Measurements from ENCODE around the gene IGFBP2. TPM values are rescaled to one million over a fixed set of nuclear protein-coding genes. Genes with fewer than 3 reads are reported as not detected.

Gene IGFBP2
- total RNA-seq, 2 donors from 2014 or later: 37.9 to 54.8 TPM

DNA sequence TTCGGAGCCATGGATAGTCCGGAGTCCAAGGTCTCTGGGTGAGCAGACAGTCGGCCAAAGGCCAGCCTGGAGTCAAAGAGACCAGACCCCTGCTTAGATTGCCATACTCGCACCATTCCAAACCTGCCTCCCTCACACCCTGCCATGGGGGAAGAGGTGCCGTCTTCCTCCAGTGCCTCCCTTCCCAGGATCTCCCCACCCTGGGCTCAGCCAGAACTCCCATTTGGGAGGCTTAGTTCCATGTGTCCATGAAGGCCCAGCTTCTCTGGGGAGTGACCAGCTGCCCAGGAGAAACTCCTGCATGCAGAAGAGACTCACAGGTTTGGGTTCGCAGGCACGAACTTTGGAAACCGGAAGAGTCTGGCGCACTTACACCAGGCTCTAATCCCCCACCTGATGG, 40.4 kb downstream of the IGFBP2 start:
- no peak for DNase-seq (ENCODE audit: low spot score)
- intact Hi-C loops (cut with DNase I): no loop called here

DNA sequence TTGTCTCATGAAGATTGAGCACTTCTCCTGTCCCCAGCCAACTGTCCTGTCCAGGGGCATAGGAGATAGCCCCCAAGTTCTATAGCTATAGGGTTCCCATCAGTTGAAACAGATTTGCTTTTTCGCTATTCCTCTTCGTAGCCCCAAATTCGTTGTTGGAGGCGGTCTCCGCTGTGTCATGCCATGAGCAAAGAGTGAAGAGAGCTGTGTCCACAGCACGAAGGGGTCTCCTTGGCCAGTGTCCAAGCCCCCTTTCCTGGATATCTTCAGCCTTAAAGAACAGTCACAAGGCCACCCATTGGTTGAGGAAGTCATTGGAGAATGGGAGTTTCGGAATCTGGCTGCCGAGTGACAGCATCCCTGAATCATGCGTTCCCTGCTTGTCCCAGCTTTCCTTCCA, 41.2 kb downstream of the IGFBP2 start:
- DNase-seq (ENCODE audit: low spot score): no peak
- intact Hi-C loops (cut with DNase I): no loop called here

DNA sequence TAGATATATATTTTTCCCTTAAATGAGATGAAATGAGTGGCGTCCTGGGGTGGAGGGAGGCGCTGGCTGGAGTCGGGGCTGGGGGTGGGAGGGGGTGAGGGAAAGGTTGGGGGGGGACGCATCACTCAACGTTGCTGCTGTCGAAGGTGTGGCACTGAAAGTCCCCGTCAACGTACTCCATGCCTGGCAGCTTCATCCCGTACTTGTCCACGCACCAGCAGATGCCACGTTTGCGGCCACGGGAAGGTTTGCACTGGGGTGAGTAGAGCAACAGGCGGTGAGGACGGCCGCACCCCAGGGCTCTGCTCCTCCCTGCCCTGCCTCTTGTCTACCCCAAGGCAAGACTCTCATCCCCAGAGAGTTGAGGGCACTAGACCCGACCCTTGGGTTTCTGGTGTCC, 43.4 kb downstream of the IGFBP2 start:
- no peak for DNase-seq (ENCODE audit: low spot score)
- intact Hi-C loops (cut with DNase I): no loop called here

DNA sequence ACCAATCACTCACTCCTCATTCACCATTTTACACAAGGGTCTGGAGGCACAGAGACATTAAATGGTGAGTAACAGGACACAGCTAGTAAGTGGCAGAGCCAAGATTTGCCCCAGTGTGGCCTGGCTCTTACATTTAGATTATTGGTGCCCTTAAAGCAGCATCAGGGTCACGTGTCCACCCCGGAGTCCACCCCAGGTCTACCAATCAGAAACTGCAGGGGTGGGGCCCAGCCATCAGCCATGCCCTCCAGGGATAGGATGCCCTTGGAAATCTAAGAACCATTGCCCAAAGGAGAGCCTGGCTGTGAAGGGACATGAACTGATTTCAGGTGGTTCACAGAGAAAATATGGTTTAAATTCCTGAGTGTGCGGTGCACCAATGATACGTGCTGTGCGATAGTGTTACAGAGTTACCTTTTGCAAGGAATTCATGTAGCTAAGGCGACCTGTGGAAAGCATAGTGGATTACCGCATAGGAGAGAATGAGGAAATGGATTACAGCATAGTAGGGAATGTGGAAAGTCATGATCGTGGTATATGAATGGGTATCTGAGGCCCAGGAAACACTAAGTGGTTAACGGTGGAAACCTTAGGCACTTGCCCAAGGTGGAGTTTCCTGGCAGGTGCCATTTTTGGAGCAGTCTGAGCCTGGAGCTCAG, 44.3 kb downstream of the IGFBP2 start:
- DNase-seq (ENCODE audit: low spot score): peak; percentile 9
- intact Hi-C loops (cut with DNase I): no loop called here

DNA sequence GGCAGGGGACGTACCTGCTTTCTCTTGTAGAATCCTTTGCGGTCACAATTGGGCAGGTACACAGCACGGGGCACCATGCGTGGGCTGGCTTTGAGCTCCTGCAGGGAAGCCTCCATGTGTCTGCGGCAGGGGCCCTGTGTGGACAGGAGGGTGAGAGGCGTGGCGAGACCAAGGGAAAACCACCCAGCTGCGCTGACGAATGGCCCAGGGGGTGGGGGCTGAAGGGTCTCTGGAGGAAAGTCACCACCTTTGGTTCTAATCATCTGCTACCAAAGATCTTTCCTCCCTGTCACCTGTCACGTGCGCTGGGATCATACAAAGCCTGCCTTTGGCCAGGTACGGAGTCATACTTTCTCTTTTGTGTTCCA, 44.9 kb downstream of the IGFBP2 start:
- peak; percentile 79 for DNase-seq (ENCODE audit: low spot score)

DNA sequence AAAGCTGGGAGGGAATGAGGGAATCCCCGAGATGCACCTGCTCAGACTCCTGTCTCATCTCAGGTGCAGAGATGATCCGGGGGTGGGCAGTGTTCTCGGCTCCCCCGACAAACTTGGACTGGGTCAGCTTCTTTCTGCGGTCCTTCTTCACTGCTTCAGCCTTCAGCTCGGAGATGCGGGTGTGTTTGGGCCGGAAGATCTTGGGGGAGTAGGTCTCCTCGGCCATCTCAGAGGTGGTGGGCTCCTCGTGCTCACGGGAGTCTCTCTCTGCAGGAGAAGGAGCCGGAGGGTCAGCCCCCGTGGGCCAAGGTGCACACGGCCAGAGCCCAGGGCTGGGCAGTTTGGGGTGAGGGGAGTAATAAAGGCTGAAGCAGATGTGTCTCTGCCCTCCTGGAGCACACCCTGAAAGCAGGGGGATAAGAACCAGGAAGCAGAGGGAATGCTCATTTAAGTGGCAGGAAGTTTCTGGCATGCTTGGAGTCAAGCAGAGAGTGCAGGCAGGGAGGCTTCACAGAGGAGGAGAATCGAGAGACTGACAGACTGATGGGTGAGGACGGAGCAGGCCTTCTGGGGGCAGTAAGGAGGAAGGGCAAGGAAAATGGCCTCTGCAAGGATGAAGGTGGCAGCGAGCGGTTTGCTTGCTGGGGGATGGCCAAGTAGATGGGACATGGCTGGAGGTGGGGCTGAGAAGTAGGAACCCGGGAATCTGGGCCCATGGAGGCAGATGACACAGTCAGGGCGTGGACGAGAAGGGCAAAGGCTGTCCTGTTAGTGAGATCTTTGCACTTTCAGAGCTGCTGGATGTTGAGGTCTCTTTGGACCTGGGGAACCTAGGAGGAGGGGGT, 45.8 kb downstream of the IGFBP2 start:
- intact Hi-C loops (cut with DNase I): no loop called here
- no peak for DNase-seq (ENCODE audit: low spot score)

More for the DNA sequence above, 44.9 kb downstream of the IGFBP2 start:
- intact Hi-C loops (cut with DNase I): no loop called here

DNA sequence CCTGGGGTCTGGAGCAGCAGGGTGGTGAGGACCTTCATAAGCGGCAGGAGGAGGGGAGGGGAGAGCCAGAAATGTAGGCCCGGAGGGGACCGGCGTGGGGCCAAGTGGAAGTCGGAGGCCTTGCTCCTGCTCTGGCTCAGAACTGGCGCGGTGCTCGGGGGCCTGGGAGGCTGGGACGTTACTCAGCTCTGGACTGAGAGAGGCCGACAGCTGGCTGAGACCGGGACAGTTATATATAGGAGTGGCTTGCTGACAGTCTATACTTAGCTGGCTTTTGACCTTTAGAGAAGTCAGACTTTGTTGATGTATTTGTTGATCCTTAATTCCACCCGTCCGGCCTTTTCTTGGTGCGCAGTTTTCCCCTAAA, 46.4 kb downstream of the IGFBP2 start:
- intact Hi-C loops (cut with DNase I): loop anchor here in 1 of 2 donors (5.0 kb wide), 1 partner anchor 1033 kb away; no protein-coding TSS in a partner anchor
- no peak for DNase-seq (ENCODE audit: low spot score)

DNA sequence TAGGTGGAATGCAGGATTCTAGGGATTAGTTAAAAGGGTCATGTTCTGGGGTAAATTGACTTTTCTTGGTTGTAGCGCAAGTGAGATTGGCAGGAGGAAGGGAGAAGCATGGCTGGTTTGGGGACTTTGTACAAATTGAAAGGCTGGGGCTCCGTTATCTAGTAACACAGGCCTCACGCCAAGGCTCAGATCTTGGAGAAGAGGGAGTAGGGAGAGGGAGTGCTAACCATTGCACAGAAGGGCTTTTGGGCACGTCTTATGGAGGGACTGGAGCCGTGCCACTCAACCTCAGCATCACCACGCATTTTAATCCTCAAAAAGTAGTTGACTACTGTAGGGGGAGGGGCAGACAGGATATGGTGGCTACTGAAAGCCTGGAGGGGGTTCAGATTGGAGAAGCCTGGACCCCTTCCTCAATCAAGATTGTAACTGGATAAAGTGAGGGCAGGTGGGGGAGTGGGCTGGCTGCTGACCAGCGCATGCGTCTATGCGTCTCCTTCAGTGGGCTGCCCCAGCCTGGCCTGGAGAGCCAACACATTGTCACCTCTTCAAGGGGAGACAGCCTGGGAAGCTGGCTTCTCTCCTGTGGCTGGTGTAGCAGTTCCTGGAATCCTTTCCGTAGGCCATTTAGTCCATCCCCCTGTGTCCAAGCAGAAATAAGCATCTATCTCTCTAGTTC, 47.9 kb downstream of the IGFBP2 start:
- DNase-seq (ENCODE audit: low spot score): peak; percentile 47
- intact Hi-C loops (cut with DNase I): loop anchor here in 1 of 2 donors (5.0 kb wide), 1 partner anchor 1031 kb away; no protein-coding TSS in a partner anchor

- intact Hi-C loops (cut with DNase I): loop anchor here in 1 of 2 donors (5.0 kb wide), 1 partner anchor 1031 kb away; no protein-coding TSS in a partner anchor
- DNase-seq (ENCODE audit: low spot score): peak; percentile 28
These were observed 48.5 kb downstream of the IGFBP2 start for GRCh38 chr2:216681683-216682082.

GRCh38 chr2:216683846-216684245, 50.6 kb downstream of the IGFBP2 start:
- intact Hi-C loops (cut with DNase I): loop anchor here in 1 of 2 donors (5.0 kb wide), 1 partner anchor 1028 kb away; no protein-coding TSS in a partner anchor
- peak; percentile 83 for DNase-seq (ENCODE audit: low spot score)

DNA sequence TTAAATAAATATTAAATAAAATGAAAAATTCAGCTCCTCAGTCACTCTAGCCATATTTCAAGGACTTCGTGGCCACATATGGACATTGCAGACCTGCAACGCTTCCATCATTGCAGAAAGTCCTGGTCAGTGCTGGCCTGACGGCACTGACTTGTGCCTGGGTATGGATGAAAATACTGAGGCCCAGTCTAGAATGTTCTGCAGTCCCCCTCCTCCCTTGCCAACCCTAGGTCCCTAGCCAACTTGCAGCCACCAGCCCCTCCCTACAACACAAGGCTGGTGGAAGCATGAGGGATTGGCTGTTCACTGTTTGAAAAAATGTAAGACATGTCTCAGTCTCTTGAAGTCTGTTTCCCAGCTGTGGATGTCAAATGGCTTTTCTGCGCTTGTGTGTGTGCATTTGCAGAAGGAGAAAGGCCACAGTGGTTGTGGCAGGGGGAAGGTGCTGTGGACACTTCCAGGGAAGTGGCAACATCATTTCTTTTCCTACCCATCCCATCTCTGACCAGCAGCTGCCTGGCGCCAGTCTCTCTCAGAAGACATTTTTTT, 52.2 kb downstream of the IGFBP2 start:
- no peak for DNase-seq (ENCODE audit: low spot score)
- intact Hi-C loops (cut with DNase I): no loop called here

GRCh38 chr2:216687111-216687510, 53.9 kb downstream of the IGFBP2 start:
- intact Hi-C loops (cut with DNase I): no loop called here

GRCh38 chr2:216687646-216688045, 54.4 kb downstream of the IGFBP2 start:
- DNase-seq (ENCODE audit: low spot score): peak; percentile 35
- intact Hi-C loops (cut with DNase I): no loop called here

More at GRCh38 chr2:216687111-216687510, 53.9 kb downstream of the IGFBP2 start:
- peak; percentile 65 for DNase-seq (ENCODE audit: low spot score)

- DNase-seq (ENCODE audit: low spot score): peak; percentile 81
- intact Hi-C loops (cut with DNase I): no loop called here
These were observed 55.6 kb downstream of the IGFBP2 start for GRCh38 chr2:216688731-216689340.

GRCh38 chr2:216689397-216689796, 56.2 kb downstream of the IGFBP2 start:
- DNase-seq (ENCODE audit: low spot score): no peak
- intact Hi-C loops (cut with DNase I): no loop called here

- intact Hi-C loops (cut with DNase I): loop anchor here (10.0 kb wide), 7 partner anchors 304 to 1064 kb away; no protein-coding TSS in a partner anchor
- peak; percentile 64 for DNase-seq (ENCODE audit: low spot score)
These were observed 57.2 kb downstream of the IGFBP2 start for GRCh38 chr2:216690456-216690852.

DNA sequence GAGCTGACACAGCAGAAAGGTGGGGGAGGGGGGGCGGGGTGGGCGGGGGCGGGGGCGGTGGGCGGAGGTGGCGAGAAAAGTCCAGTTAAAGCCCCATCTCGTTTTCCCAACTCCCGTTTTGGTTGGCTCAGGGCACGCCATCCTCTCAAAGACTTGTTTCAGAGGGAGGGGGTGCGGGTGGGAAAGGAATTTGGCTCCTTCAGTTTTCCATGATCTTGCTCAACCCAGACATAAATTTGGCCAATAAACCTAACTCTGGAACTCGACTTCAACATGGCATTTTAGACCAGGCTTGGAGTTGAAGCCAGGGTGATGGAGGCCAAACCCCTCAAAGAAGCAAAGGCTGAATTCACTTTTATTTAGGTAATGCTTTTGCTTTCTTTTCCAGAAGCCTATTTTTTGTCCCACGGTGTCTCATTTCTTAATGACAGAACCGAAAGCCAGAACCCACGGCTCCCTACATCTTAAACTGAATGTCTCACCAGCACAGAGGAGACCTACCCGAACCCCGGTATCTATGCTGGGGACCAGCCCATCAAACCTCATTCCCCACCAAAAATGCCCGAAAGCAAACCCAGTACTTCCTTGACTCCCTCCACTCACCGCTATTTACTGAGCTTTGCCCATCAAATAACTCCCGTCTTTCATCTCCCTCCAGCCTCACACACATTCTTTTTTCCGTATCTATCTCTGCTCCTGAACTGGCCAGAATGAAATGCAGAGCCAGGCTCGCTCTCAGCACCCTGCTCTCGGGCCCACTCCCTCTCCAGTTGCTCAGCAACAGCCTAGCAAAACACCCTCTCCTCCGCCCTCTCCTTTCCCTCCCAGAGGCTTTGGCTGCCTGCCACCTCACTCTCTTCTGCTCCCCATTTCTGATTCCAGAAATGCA, 57.9 kb downstream of the IGFBP2 start:
- intact Hi-C loops (cut with DNase I): loop anchor here (10.0 kb wide), 7 partner anchors 304 to 1064 kb away; no protein-coding TSS in a partner anchor
- peak; percentile 91 for DNase-seq (ENCODE audit: low spot score)

Measured in posterior vena cava (tissue), 2 donors.